Panc1 (cell line): ENCODE data around the gene ZNF780B. TPM values are rescaled to one million over a fixed set of nuclear protein-coding genes. Genes with fewer than 3 reads are reported as not detected.
"Not testable (repeated sequence)": the region's sequence is repeated elsewhere in the genome, so short reads cannot be mapped to it uniquely, and the experiment has no call there.

ENCODE experiments used
- ATAC-seq: fragments of 200-7000 bp; cut with Tn5 transposase; 2 replicates; pipeline ENCODE4 v1.9.1; 2020; ENCODE audit warnings: mild to moderate bottlenecking, moderate library complexity
- BruUV-seq: library from RNA; stranded (reverse); fragments of 400-500 nt; replicated peaks from 2 replicates; lab custom pipeline; 2021; lab: Mats Ljungman, UMichigan
- CTCF ChIA-PET: fragments of 300-600 bp; sonication (Branson Sonifier 250); formaldehyde crosslinking; loops from one replicate; lab custom pipeline; 2022; ENCODE audit warnings: antibody characterized with exemption; lab: Charles Lee
- POLR2A ChIA-PET: fragments of 300-600 bp; sonication (Branson Sonifier 250); formaldehyde crosslinking; loops from one replicate; lab custom pipeline; 2022; ENCODE audit warnings: antibody characterized with exemption; lab: Charles Lee
- DNase-seq: peaks from one replicate; pipeline ENCODE4 v3.0.0-alpha.2; 2010; ENCODE audit warnings: low read depth, low spot score
- H3K27ac ChIP-seq: 2 replicates; pipeline ENCODE4 v1.5.1; 2011; ENCODE audit warnings: mild to moderate bottlenecking, low read length, inconsistent platforms
- H3K27me3 ChIP-seq: fragments of 200-500 bp; sonication (Bioruptor generic); 2 replicates; pipeline ENCODE4 v1.6.0; 2014; ENCODE audit warnings: low read length, inconsistent platforms; ENCODE audit not compliant: control insufficient read depth, insufficient read depth
- H3K36me3 ChIP-seq: fragments of 200-500 bp; sonication (Bioruptor generic); 2 replicates; pipeline ENCODE4 v1.5.1; 2014; ENCODE audit warnings: inconsistent platforms, mild to moderate bottlenecking, low read length, moderate library complexity; ENCODE audit not compliant: control insufficient read depth, insufficient read depth
- H3K4me1 ChIP-seq: 2 replicates; pipeline ENCODE4 v1.5.1; 2011; ENCODE audit warnings: inconsistent platforms, mild to moderate bottlenecking, low read length, moderate library complexity; ENCODE audit not compliant: control insufficient read depth, insufficient read depth
- H3K4me3 ChIP-seq, 2 experiments: 2 replicates each; pipeline ENCODE4 v1.5.1; 2011 to 2012; ENCODE audit warnings: low read depth in 2 of 2, low read length in 2 of 2, mild to moderate bottlenecking in 2 of 2, inconsistent platforms in 1 of 2, moderate library complexity in 1 of 2
- H3K9me3 ChIP-seq: fragments of 200-500 bp; sonication (Bioruptor generic); 2 replicates; pipeline ENCODE4 v1.5.1; 2014; ENCODE audit warnings: low read depth, mild to moderate bottlenecking, inconsistent platforms, low read length, moderate library complexity; ENCODE audit not compliant: control insufficient read depth, insufficient read depth
- POLR2AphosphoS5 ChIP-seq: IDR thresholded peaks from 2 replicates; pipeline ENCODE4 v1.6.1; 2012; ENCODE audit warnings: mild to moderate bottlenecking, low read depth, low read length, moderate library complexity
- SIN3A ChIP-seq: IDR thresholded peaks from 2 replicates; pipeline ENCODE4 v1.6.1; 2012; ENCODE audit warnings: low read depth, mild to moderate bottlenecking, low read length, moderate library complexity, borderline replicate concordance; ENCODE audit not compliant: insufficient read depth
- TCF7L2 ChIP-seq: IDR thresholded peaks from 2 replicates; pipeline ENCODE4 v1.6.1; 2011; ENCODE audit warnings: mild to moderate bottlenecking, low read depth, low read length, inconsistent platforms
- in situ Hi-C: cut with HindIII; loops from 2 replicates; pipeline ENCODE4 v1.10.0; 2016; ENCODE audit warnings: low sequenced_read_pairs, low pct_unique_long_range_greater_than_20kb
- intact Hi-C: fragments of 100-400 bp; cut with micrococcal nuclease; formaldehyde crosslinking; loops from one replicate; pipeline ENCODE4 v1.10.0; 2022; ENCODE audit not compliant: unreplicated experiment
- total RNA-seq: library from RNA; stranded (reverse); gene quantifications from one replicate; pipeline ENCODE4 v1.2.1, GENCODE V29; 2021; ENCODE audit not compliant: unreplicated experiment
- TF ChIP-seq, protein P1 (sequence below): fragments of 450-650 bp; IDR thresholded peaks from 2 replicates; pipeline ENCODE4 v1.5.1; 2017; ENCODE audit warnings: mild to moderate bottlenecking
- TF ChIP-seq, protein P2 (sequence below), 2 experiments: IDR thresholded peaks; 2 replicates each; pipeline ENCODE4 v1.6.1; 2011 to 2012; ENCODE audit warnings: low read depth in 2 of 2, control low read depth in 1 of 2, low read length in 1 of 2, mild to moderate bottlenecking in 1 of 2, moderate library complexity in 1 of 2; ENCODE audit not compliant: insufficient read depth in 1 of 2

The ZNF780B gene
- total RNA-seq, 1 experiment from 2014 or later, result 237 TPM

DNA sequence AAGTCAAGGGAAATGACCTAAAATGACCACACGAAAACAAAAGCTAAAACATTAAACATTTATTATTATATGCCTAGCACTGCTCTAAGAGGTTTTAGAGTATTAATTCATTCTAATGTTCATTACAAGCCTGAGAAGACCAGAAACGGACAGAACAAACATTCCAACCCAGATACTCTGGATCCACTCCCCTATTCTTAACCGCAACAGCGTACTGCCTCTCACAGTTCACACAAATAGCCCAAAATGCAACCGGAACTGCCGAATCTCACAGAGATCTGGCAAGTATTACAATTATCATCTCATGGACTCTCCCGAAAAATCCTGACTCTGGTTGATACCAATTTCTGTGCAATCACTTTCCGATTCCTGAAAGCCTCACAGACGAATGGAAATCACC, 1.4 kb downstream of the ZNF780B start:
- no peak for DNase-seq
- no peaks in the 10 kb centered on the region for H3K27me3 ChIP-seq
- in situ Hi-C loops, result loop anchor here (5.0 to 10.0 kb wide), 5 partner anchors 38 to 990 kb away; partner anchors contain the start of genes FBL and ZNF780A
- BruUV-seq, result no TSS peak
- TF ChIP-seq, protein P1, sequence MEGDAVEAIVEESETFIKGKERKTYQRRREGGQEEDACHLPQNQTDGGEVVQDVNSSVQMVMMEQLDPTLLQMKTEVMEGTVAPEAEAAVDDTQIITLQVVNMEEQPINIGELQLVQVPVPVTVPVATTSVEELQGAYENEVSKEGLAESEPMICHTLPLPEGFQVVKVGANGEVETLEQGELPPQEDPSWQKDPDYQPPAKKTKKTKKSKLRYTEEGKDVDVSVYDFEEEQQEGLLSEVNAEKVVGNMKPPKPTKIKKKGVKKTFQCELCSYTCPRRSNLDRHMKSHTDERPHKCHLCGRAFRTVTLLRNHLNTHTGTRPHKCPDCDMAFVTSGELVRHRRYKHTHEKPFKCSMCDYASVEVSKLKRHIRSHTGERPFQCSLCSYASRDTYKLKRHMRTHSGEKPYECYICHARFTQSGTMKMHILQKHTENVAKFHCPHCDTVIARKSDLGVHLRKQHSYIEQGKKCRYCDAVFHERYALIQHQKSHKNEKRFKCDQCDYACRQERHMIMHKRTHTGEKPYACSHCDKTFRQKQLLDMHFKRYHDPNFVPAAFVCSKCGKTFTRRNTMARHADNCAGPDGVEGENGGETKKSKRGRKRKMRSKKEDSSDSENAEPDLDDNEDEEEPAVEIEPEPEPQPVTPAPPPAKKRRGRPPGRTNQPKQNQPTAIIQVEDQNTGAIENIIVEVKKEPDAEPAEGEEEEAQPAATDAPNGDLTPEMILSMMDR, result no peak
- TF ChIP-seq SIN3A (no peak), TCF7L2 (no peak), POLR2AphosphoS5 (no peak)
- TF ChIP-seq, protein P2, sequence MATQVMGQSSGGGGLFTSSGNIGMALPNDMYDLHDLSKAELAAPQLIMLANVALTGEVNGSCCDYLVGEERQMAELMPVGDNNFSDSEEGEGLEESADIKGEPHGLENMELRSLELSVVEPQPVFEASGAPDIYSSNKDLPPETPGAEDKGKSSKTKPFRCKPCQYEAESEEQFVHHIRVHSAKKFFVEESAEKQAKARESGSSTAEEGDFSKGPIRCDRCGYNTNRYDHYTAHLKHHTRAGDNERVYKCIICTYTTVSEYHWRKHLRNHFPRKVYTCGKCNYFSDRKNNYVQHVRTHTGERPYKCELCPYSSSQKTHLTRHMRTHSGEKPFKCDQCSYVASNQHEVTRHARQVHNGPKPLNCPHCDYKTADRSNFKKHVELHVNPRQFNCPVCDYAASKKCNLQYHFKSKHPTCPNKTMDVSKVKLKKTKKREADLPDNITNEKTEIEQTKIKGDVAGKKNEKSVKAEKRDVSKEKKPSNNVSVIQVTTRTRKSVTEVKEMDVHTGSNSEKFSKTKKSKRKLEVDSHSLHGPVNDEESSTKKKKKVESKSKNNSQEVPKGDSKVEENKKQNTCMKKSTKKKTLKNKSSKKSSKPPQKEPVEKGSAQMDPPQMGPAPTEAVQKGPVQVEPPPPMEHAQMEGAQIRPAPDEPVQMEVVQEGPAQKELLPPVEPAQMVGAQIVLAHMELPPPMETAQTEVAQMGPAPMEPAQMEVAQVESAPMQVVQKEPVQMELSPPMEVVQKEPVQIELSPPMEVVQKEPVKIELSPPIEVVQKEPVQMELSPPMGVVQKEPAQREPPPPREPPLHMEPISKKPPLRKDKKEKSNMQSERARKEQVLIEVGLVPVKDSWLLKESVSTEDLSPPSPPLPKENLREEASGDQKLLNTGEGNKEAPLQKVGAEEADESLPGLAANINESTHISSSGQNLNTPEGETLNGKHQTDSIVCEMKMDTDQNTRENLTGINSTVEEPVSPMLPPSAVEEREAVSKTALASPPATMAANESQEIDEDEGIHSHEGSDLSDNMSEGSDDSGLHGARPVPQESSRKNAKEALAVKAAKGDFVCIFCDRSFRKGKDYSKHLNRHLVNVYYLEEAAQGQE (IDR thresholded peaks at IDR 0.05; ENCODE audit: insufficient read depth in 1 of 2, low read depth in 2 of 2, low read length in 1 of 2), result no peak
- ATAC-seq, result no peak
- H3K27ac ChIP-seq, result peak overlapping the region; percentile 78
- CTCF ChIA-PET, result interaction anchor here (0.6 to 2.0 kb wide), 8 partner anchors 36 to 993 kb away, joined by 3 to 10 read pairs (median 5); partner anchors contain the start of gene PSMC4
- POLR2A ChIA-PET, result interaction anchor here (0.6 to 1.5 kb wide), 8 partner anchors 23 to 221 kb away, joined by 3 to 10 read pairs (median 4); partner anchors contain the start of gene PSMC4
- H3K4me1 ChIP-seq, result peaks cover 16% of the 10 kb centered on the region
- H3K36me3 ChIP-seq, result no peaks in the 10 kb centered on the region
- peaks cover 79% of the 10 kb centered on the region for H3K9me3 ChIP-seq
- peak overlapping the region; percentile 36 to 50 for H3K4me3 ChIP-seq
- intact Hi-C loops, result no loop called here

DNA sequence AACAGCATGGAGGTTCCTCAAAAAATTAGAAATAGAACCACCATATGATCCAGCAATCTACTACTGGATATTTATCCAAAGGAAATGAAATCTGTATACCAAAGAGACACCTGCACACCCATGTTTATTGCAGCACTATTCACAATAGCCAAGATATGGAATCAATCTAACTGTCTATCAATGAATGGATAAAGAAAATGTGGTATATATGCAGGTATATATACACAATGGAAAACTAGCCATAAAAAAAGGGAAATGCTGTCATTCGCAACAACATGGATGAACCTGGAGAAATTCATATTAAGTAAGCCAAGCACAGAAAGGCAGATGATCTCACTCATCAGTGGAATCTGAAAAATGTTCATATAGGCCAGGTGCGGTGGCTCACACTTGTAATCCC, 2.5 kb downstream of the ZNF780B start:
- in situ Hi-C loops, result loop anchor here (10.0 kb wide), 3 partner anchors 129 to 989 kb away; partner anchors contain the start of gene FBL
- H3K4me1 ChIP-seq, result peaks cover 16% of the 10 kb centered on the region
- TF ChIP-seq POLR2AphosphoS5 (no peak), TCF7L2 (no peak), SIN3A (no peak)
- TF ChIP-seq, protein P1, result no peak
- TF ChIP-seq, protein P2 (IDR thresholded peaks at IDR 0.05; ENCODE audit: insufficient read depth in 1 of 2, low read depth in 2 of 2, low read length in 1 of 2), result no peak

DNA sequence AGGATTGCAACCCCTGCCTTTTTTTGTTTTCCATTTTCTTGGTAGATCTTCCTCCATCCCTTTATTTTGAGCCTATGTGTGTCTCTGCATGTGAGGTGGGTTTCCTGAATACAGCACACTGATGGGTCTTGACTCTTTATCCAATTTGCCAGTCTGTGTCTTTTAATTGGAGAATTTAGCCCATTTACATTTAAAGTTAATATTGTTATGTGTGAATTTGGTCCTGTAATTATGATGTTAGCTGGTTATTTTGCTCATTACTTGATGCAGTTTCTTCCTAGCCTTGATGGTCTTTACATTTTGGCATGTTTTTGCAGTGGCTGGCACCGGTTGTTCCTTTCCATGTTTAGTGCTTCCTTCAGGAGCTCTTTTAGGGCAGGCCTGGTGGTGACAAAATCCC, 14.3 kb downstream of the ZNF780B start:
- Histone ChIP-seq H3K9me3 (peaks cover 46% of the 10 kb centered on the region), H3K36me3 (peaks cover 17% of the 10 kb centered on the region)
- in situ Hi-C loops, POLR2A ChIA-PET, H3K27ac ChIP-seq, BruUV-seq, DNase-seq, H3K4me3 ChIP-seq, H3K27me3 ChIP-seq, ATAC-seq, intact Hi-C loops, CTCF ChIA-PET, H3K4me1 ChIP-seq: not testable (repeated sequence)

More for the DNA sequence above, 2.5 kb downstream of the ZNF780B start:
- ATAC-seq, result no peak
- POLR2A ChIA-PET, result interaction anchor here (0.6 to 1.5 kb wide), 3 partner anchors 9 to 83 kb away, joined by 3 to 9 read pairs (median 3); partner anchors contain the start of gene PSMC4
- Histone ChIP-seq H3K27ac (no peak overlapping the region), H3K9me3 (peaks cover 79% of the 10 kb centered on the region), H3K27me3 (no peaks in the 10 kb centered on the region), H3K4me3 (no peak overlapping the region), H3K36me3 (no peaks in the 10 kb centered on the region)
- intact Hi-C loops, result no loop called here
- CTCF ChIA-PET, result interaction anchor here (1.1 to 1.4 kb wide), 2 partner anchors 43 to 156 kb away, joined by 3 to 5 read pairs; no protein-coding TSS in a partner anchor
- no peak for DNase-seq
- no TSS peak for BruUV-seq
